Lower leg skin (tissue), 4 donors: ENCODE results near the gene OR1E2. TPM values are rescaled to one million over a fixed set of nuclear protein-coding genes. Genes with fewer than 3 reads are reported as not detected.
"Not testable (repeated sequence)": the region's sequence is repeated elsewhere in the genome, so short reads cannot be mapped to it uniquely, and the experiment has no call there.

Experiments
- DNase-seq, 2 donors: peaks; one replicate each; pipeline ENCODE4 v3.0.0-alpha.2; 2019; ENCODE audit warnings: low spot score in 2 of 2
- H3K4me3 ChIP-seq: fragments of 200-600 bp; sonication (generic); 2 replicates; pipeline ENCODE4 v1.5.1; 2017; ENCODE audit warnings: mild to moderate bottlenecking, low read depth; ENCODE audit not compliant: poor library complexity, severe bottlenecking
- CTCF ChIP-seq, 3 donors: fragments of 450-650 bp; IDR thresholded peaks; one replicate each; pipeline ENCODE4 v1.5.1; 2016; ENCODE audit warnings: antibody characterized with exemption in 3 of 3, mild to moderate bottlenecking in 3 of 3, moderate library complexity in 2 of 3
- POLR2A ChIP-seq, 2 donors: fragments of 450-650 bp; IDR thresholded peaks; one replicate each; pipeline ENCODE4 v1.6.1; 2016 to 2017; ENCODE audit warnings: antibody characterized with exemption in 2 of 2, mild to moderate bottlenecking in 1 of 2, moderate library complexity in 1 of 2
- WGBS, 2 donors: methylation state at CpG; one replicate each; pipeline ENCODE4 v1.1.5; 2018; 5-methylcytosine and 5-hydroxymethylcytosine counted together
- intact Hi-C: fragments of 100-400 bp; cut with DNase I; formaldehyde crosslinking; loops from one replicate; pipeline ENCODE4 v1.15.0; 2023; ENCODE audit warnings: low total_unique reads
- total RNA-seq, 4 donors: library from RNA; depleted of rRNA; stranded (reverse); fragments of >200 nt; gene quantifications; one replicate each; pipeline ENCODE4 v1.1.0, GENCODE V29; 2016

The OR1E2 gene
- total RNA-seq, 4 donors from 2014 or later: not detected

GRCh38 chr17:3474212-3474611 lies 40.6 kb upstream of the OR1E2 start:
- WGBS, 2 donors: 17 to 20% methylated on average over 3 of the region's 3 CpGs
- intact Hi-C loops: no loop called here
- no peak for DNase-seq
- no peak overlapping the region for H3K4me3 ChIP-seq
- TF ChIP-seq CTCF (IDR thresholded peaks at IDR 0.05) (no peak), POLR2A (IDR thresholded peaks at IDR 0.05) (no peak)

GRCh38 chr17:3472137-3472536 lies 38.5 kb upstream of the OR1E2 start:
- DNase-seq: no peak
- WGBS, 2 donors: 90 to 94% methylated on average over 21 of the region's 21 CpGs
- TF ChIP-seq POLR2A (IDR thresholded peaks at IDR 0.05) (no peak), CTCF (IDR thresholded peaks at IDR 0.05) (no peak)
- H3K4me3 ChIP-seq: no peak overlapping the region
- intact Hi-C loops: no loop called here

- TF ChIP-seq POLR2A (IDR thresholded peaks at IDR 0.05): no peak
- no peak for TF ChIP-seq CTCF (IDR thresholded peaks at IDR 0.05)
- no peak within 1 kb of the TSS for H3K4me3 ChIP-seq
- whole genome bisulfite sequencing, 2 donors: 96% methylated on average over 38 of the region's 38 CpGs
- DNase-seq: no peak
- intact Hi-C loops: no loop called here
Observed at GRCh38 chr17:3471599-3471998, 38.0 kb upstream of the OR1E2 start, which contains the start of gene SPATA22. Gene SPATA22, minus strand, starts transcription at chr17:3471819. Its CDS starts 2,494 bp downstream, at chr17:3469325.

GRCh38 chr17:3469529-3469928 lies 35.9 kb upstream of the OR1E2 start:
- no peak for DNase-seq
- no peak for TF ChIP-seq POLR2A (IDR thresholded peaks at IDR 0.05)
- no peak for TF ChIP-seq CTCF (IDR thresholded peaks at IDR 0.05)
- intact Hi-C loops: no loop called here
- 70 to 71% methylated on average over 5 of the region's 5 CpGs for WGBS, 2 donors
- no peak overlapping the region for H3K4me3 ChIP-seq

GRCh38 chr17:3466355-3466754 lies 32.7 kb upstream of the OR1E2 start:
- intact Hi-C loops, DNase-seq, H3K4me3 ChIP-seq: not testable (repeated sequence)
- 78 to 86% methylated on average over 1 of the region's 1 CpG for WGBS, 2 donors

GRCh38 chr17:3448059-3448665 lies 14.5 kb upstream of the OR1E2 start:
- intact Hi-C loops: no loop called here
- no peak overlapping the region for H3K4me3 ChIP-seq
- WGBS, 2 donors: 56 to 62% methylated on average over 2 of the region's 2 CpGs
- DNase-seq: no peak
- TF ChIP-seq CTCF (IDR thresholded peaks at IDR 0.05) (no peak), POLR2A (IDR thresholded peaks at IDR 0.05) (no peak)
